Stomach smooth muscle (tissue), 2 donors: ENCODE results near the gene STKLD1.
"Not testable (repeated sequence)": the region's sequence is repeated elsewhere in the genome, so short reads cannot be mapped to it uniquely, and the experiment has no call there.

ENCODE experiments used
- H3K27ac ChIP-seq: one replicate; pipeline ENCODE4 v1.7.0; 2013; ENCODE audit warnings: mild to moderate bottlenecking, low read length, inconsistent platforms
- H3K27me3 ChIP-seq, 2 donors: one replicate each; pipeline ENCODE4 v1.7.0; 2013; ENCODE audit warnings: low read length in 2 of 2; ENCODE audit not compliant: insufficient read depth in 2 of 2, control insufficient read depth in 1 of 2
- H3K36me3 ChIP-seq, 2 donors: one replicate each; pipeline ENCODE4 v1.7.0; 2013; ENCODE audit warnings: low read length in 2 of 2; ENCODE audit not compliant: control insufficient read depth in 2 of 2, insufficient read depth in 2 of 2
- H3K4me1 ChIP-seq: one replicate; pipeline ENCODE4 v1.7.0; 2013; ENCODE audit warnings: low read length; ENCODE audit not compliant: control insufficient read depth, insufficient read depth
- H3K4me3 ChIP-seq, 2 donors: one replicate each; pipeline ENCODE4 v1.7.0; 2013; ENCODE audit warnings: low read length in 2 of 2
- H3K9ac ChIP-seq, 2 donors: one replicate each; pipeline ENCODE4 v1.7.0; 2013; ENCODE audit warnings: low read length in 2 of 2, mild to moderate bottlenecking in 1 of 2
- H3K9me3 ChIP-seq, 2 donors: one replicate each; pipeline ENCODE4 v1.7.0; 2013; ENCODE audit warnings: low read length in 2 of 2; ENCODE audit not compliant: control insufficient read depth in 2 of 2
- donor health status: healthy.
- donor health status: Pancreatic carcinoma.

STKLD1 gene

DNA sequence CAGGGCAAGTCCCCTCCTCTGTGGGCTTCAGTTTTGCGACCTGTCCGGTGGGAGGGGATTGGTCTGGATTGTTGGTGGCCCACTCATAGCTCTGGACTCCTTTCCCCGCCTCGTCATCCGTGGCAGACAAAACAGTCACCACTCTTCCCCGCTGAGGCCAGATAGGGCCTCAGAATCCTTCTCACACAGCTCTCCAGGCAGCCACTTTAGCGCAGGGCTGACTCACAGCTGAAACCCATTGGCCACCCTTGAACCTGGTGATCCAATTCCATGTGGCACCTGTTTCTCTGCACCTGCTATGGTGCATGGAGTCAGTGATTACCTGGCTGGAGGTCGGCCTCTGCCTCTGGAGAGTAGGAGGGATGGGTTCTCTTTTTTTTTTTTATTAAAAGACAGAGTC lies 67.8 kb downstream of the STKLD1 start:
- H3K9ac ChIP-seq = no peak overlapping the region
- no peak overlapping the region for H3K27ac ChIP-seq
- H3K36me3 ChIP-seq = no peaks in the 10 kb centered on the region
- H3K9me3 ChIP-seq = no peaks in the 10 kb centered on the region
- no peak overlapping the region for H3K4me3 ChIP-seq
- H3K4me1 ChIP-seq = no peaks in the 10 kb centered on the region
- no peaks in the 10 kb centered on the region for H3K27me3 ChIP-seq

DNA sequence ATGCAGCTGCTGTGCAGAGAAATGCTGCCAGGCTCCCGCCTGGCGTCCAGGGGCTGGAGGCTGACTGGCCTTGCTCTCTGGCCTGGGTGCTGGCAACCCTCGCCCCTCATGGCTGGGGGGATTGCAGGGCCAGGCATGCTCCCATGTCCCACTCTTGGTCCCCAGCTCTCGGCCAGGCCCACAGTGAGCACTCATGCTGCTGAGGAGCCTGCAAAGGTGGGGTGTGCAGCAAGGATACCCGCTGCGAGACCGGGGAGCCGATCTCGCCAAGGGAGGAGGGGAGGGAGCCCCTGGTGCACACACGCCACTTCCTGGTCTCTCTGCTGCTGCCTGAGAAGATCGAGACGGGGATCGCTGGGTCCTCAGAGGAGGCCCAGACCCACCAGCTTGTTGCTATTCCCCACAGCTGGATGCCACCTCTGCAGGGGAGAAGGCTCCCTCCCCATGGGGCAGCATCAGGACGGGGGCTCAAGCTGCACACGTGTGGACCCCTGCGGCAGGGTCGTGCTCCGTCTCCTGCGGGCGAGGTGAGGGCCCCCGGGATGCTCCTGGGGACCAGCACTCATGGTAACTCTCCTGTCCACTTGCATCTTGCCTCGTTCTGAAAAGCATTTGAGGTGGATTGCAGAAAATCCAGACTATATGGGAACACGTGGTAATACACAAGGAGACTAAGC lies 69.3 kb downstream of the STKLD1 start:
- no peaks in the 10 kb centered on the region for H3K36me3 ChIP-seq
- no peaks in the 10 kb centered on the region for H3K4me1 ChIP-seq
- H3K27ac ChIP-seq = no peak overlapping the region
- no peaks in the 10 kb centered on the region for H3K9me3 ChIP-seq
- H3K27me3 ChIP-seq = no peaks in the 10 kb centered on the region
- H3K9ac ChIP-seq = no peak overlapping the region
- no peak overlapping the region for H3K4me3 ChIP-seq

DNA sequence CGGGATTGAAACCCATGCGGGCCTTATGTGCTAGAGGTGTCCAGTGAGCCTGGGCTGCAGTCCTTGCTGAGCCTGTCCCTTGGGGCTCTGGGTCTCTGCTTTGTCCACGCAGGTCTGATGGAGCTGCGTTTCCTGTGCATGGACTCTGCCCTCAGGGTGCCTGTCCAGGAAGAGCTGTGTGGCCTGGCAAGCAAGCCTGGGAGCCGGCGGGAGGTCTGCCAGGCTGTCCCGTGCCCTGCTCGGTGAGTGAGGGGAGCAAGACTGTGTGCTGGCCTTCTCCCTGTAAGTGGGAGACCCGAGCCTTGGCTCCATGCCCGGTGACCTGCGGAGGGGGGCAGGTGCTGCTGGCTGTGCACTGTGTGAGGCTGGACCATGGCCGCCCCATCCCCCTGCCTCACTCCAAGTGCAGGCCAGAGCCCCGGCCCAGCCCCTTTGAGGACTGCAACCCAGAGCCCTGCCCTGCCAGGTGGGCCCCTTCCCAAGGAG lies 72.4 kb downstream of the STKLD1 start:
- Histone ChIP-seq H3K9ac (no peak overlapping the region), H3K36me3 (no peaks in the 10 kb centered on the region), H3K4me3 (no peak overlapping the region), H3K27me3 (no peaks in the 10 kb centered on the region), H3K4me1 (no peaks in the 10 kb centered on the region), H3K27ac (no peak overlapping the region), H3K9me3 (no peaks in the 10 kb centered on the region)

DNA sequence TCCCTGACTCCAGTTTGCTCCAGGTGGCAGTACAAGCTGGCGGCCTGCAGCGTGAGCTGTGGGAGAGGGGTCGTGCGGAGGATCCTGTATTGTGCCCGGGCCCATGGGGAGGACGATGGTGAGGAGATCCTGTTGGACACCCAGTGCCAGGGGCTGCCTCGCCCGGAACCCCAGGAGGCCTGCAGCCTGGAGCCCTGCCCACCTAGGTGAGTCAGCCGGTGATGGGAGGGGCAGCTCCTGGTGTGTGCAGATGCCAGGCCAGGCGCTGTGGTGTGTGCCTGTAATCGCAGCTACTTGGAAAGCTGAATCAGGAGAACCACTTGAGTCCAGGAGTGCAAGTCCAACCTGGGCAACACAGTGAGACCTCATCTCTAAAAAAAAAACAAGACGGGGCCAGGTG lies 73.6 kb downstream of the STKLD1 start:
- H3K36me3 ChIP-seq = no peaks in the 10 kb centered on the region
- H3K4me3 ChIP-seq = no peak overlapping the region
- H3K27ac ChIP-seq = no peak overlapping the region
- no peaks in the 10 kb centered on the region for H3K27me3 ChIP-seq
- H3K9ac ChIP-seq = no peak overlapping the region
- H3K4me1 ChIP-seq = no peaks in the 10 kb centered on the region
- H3K9me3 ChIP-seq = no peaks in the 10 kb centered on the region

DNA sequence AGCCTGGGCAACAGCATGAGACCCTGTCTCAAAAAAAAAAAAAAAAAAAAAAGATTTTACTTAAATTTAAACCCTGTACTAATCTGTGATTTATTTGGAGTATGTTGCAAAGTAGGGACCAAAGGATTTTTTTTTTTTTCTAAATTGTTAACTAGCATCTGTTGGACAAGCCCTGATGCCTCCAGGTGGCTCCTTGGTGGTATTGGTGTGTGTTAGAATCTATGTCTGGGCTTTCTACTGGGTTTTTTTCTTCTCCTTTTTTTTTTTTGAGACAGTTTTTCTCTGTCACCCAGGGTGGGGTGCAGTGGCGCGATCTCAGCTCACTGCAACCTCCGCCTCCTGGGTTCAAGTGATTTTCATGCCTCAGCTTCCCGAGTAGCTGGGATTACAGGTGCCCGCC lies 75.7 kb downstream of the STKLD1 start:
- not testable (repeated sequence) for H3K27me3 ChIP-seq, H3K4me3 ChIP-seq, H3K9ac ChIP-seq, H3K4me1 ChIP-seq, H3K36me3 ChIP-seq, H3K27ac ChIP-seq, H3K9me3 ChIP-seq

DNA sequence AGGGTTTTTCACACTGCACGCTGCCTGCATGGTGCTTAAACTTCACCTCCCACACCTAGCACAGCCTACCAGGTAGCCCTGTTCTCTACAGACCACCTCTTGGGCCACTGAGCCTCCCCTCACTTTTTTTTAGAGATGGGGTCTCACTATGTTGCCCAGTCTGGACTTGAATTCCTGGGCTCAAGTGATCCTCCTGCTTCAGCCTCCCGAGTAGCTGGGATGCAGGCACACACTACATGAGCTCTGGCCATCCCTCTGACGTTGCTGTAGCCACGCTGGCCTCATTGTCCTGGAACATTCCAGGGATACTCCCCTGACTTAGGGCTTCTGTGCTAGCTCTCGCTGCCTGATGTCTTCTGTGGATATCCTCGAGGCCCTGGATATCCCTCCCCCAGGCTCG lies 76.4 kb downstream of the STKLD1 start:
- Histone ChIP-seq H3K4me1 (no peaks in the 10 kb centered on the region), H3K27ac (no peak overlapping the region), H3K36me3 (no peaks in the 10 kb centered on the region), H3K27me3 (no peaks in the 10 kb centered on the region), H3K9me3 (no peaks in the 10 kb centered on the region), H3K9ac (no peak overlapping the region), H3K4me3 (no peak overlapping the region)

DNA sequence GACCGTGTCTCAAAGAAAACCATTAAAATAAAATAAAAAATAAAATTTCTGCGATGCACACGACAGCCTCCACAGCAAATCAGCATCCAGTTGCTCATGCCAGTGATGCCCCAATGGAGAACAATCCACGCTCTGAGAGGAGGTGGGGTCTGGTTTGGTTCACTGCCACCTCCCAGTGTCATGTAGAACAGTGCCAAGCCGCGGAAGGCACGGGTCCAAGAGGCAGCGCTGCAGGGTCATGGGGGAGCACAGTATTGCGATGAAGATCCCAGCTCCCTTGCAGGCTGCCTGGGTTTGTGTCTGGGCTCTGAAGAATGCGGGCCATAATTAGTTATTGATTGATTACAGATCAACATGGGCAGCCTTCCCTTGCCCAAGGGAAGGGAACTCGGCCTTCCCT lies 77.5 kb downstream of the STKLD1 start:
- H3K36me3 ChIP-seq = no peaks in the 10 kb centered on the region
- H3K27ac ChIP-seq = no peak overlapping the region
- no peaks in the 10 kb centered on the region for H3K4me1 ChIP-seq
- no peak overlapping the region for H3K9ac ChIP-seq
- H3K9me3 ChIP-seq = no peaks in the 10 kb centered on the region
- H3K4me3 ChIP-seq = no peak overlapping the region
- H3K27me3 ChIP-seq = no peaks in the 10 kb centered on the region

DNA sequence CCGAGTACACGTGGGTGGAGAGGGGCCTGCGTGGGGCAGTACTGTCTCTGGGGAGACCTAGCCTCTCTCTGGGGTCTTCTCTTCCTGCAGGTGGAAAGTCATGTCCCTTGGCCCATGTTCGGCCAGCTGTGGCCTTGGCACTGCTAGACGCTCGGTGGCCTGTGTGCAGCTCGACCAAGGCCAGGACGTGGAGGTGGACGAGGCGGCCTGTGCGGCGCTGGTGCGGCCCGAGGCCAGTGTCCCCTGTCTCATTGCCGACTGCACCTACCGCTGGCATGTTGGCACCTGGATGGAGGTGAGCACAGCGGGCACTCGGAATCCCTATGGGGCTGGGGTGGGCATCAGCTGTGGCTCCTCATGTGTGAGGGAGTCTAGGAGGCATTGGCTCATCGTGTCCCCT lies 78.2 kb downstream of the STKLD1 start:
- H3K9me3 ChIP-seq = no peaks in the 10 kb centered on the region
- H3K4me1 ChIP-seq = peaks cover 6% of the 10 kb centered on the region
- H3K36me3 ChIP-seq = no peaks in the 10 kb centered on the region
- no peak overlapping the region for H3K4me3 ChIP-seq
- no peak overlapping the region for H3K27ac ChIP-seq
- no peak overlapping the region for H3K9ac ChIP-seq
- H3K27me3 ChIP-seq = no peaks in the 10 kb centered on the region

DNA sequence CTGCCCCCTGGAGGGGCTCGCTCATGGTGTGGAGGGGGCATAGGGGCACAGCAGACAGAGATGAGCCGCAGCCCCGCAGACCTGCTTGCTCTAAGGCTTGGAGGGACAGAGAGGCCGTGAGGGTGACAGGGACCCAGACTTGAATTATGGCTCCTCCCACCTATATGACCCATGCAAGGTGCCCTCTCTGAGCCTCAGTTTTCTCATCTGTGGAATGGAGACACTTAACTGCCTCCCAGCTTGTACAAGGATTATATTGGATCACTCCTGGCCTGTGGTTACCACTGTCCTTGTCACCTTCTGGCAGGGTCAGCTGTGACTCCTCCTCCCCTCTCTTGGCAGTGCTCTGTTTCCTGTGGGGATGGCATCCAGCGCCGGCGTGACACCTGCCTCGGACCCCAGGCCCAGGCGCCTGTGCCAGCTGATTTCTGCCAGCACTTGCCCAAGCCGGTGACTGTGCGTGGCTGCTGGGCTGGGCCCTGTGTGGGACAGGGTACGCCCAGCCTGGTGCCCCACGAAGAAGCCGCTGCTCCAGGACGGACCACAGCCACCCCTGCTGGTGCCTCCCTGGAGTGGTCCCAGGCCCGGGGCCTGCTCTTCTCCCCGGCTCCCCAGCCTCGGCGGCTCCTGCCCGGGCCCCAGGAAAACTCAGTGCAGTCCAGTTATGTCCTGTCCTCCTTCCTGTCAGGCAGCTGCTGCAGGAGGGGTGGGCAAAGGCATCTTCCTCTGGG lies 78.9 kb downstream of the STKLD1 start:
- H3K27ac ChIP-seq = no peak overlapping the region
- H3K36me3 ChIP-seq = no peaks in the 10 kb centered on the region
- no peak overlapping the region for H3K4me3 ChIP-seq
- peaks cover 6% of the 10 kb centered on the region for H3K4me1 ChIP-seq
- no peak overlapping the region for H3K9ac ChIP-seq
- no peaks in the 10 kb centered on the region for H3K27me3 ChIP-seq
- H3K9me3 ChIP-seq = no peaks in the 10 kb centered on the region
